ENCODE data around the gene COL17A1.
A peak's percentile ranks its signal among the peaks of the same experiment; 100 is the strongest.

The COL17A1 gene

DNA sequence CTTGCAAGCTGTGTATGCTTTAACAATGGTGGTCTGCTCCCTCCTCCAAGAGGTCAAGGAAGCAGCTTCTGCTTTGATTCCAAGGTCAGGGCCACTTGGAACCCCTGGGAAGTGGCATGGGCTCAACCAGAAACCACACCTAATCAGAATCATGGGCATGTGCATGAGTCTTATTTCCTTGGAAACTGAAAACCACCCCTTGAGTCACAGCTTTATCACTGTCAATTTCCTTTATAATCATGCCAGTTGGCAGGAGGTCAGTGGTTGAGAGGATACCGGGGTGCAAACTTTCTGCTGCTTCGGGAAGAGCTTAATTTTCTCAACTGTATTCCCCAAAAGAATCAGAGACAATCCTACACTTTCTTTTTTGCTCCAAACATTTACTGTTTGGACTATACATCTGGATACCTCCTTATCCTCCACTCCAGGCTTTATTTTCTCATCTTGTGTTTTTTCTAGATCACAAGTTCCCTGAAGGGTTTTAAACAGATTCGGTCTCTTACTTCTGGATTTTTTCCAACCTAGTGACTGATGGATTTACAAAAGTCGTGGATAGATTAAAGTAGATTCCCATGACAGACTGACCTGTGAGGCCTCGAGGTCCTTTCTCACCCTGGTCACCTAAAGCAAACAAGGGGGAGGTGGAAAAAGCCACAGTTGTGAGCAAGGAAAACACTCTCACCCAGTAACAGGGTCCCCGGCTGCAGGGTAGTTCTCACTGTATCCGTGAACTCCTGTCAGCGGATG, 36.0 kb downstream of the COL17A1 start:
- no peak for DNase-seq

DNA sequence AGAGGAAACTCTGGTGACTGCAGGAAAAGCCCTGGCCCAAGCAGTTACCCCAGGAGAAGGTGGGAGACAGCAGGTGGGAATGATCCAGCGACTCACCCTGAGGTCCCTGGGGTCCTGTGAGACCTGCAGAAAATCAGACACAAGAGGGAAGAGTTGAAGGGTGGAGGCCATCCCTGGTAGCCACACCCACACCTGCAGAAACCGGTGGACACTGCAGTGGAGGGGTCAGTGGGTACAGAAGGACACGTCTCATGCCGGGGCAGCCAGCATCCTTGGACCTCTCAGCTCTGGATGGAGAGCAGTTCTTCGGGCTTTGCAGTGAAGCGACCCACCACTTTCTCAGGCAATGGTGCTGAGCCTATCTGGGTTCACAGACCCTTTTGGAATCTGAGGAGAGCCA, 39.0 kb downstream of the COL17A1 start:
- no peak for DNase-seq

DNA sequence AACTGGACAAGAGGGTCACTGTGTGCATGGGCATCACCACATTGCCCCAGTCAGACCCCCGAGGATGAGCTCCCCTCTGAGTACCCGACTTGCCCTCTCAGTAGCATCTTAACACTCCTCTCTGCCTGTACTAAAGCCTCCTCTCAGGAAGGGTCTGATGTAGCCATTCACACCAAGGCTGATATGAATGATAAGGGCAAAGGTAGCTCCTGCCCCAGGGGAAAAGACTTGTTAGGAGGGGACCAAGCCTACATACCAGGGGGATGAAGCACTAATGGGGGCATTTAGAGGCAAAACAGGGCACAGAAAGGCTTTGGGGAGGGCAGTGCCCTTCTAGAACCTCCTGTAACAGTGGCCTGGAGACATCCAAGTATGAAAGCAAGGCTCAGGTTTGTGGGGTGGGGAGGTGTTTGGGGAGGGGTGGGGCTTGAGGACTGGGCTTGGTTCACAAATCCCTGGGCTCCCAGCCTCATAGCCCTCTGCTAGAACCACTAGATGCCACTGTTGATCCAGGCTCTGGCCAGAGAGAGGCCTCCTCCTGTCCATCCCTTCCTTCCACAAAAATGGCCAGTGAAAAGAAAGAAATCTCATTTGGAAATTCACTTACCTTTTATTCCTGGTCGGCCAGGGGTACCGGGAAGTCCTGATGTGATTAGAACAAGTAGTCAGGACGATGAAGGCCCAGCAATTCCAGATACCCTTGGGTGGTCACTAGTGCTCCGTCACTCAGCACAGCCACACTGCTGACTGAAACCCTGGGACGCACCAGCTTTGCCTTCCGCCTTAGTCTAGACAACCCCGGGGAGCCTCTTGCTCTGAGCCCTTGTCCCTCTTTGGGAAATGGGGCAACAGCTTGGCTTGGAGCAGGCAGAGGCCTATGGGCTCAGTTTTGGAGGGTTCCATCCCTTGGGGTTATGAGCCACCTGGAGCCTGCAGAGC, 40.3 kb downstream of the COL17A1 start:
- DNase-seq = no peak

DNA sequence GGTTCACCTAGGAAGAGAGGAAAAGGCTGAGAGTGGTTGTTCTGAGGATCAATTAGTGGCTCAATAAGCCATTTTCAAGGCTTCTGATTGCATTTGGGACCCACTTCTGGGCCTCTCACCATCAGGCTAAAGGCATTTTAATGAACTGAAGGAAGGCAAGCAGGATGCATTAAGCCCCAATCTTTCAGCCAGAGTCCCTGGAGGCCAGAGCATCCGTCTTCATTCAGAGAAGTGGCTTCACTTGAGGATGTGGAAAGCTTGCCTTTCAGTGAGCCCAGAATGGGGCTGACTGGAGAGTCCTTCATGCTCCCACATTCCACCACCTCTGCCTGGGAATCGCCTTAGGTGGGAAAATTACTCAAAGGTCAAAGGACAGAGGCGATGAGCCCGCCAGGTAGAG, 41.8 kb downstream of the COL17A1 start:
- no peak for DNase-seq

DNA sequence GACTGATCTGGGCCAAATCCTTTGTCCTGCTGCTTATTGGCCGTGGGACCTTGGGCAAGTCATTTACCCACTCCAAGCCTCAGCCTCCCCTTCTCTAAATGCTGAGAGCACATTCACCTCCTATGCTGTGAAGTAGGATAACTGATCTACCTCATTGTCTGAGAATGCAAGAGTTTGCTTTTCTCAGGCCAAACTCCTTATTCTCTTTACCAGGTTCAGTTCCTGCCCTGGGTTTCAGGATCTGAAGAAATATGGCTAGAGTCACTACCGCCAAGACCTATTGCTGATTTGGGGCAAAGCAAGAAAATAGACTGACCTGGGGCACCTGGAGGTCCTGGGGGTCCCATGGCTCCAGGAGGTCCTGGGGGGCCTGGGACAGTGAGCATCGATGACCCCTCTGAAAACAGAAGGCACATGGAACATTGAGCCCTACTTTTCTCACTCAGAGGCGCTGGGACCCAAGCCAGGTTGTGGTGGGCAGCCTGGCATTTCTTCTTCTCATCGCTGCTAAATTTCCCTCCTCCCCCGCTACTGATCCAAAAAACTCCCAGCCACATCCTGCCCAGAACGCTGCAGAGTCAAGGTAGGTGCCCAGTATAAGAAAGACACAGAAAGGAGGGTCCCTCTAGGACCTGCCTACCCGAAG, 42.4 kb downstream of the COL17A1 start:
- DNase-seq = no peak

DNA sequence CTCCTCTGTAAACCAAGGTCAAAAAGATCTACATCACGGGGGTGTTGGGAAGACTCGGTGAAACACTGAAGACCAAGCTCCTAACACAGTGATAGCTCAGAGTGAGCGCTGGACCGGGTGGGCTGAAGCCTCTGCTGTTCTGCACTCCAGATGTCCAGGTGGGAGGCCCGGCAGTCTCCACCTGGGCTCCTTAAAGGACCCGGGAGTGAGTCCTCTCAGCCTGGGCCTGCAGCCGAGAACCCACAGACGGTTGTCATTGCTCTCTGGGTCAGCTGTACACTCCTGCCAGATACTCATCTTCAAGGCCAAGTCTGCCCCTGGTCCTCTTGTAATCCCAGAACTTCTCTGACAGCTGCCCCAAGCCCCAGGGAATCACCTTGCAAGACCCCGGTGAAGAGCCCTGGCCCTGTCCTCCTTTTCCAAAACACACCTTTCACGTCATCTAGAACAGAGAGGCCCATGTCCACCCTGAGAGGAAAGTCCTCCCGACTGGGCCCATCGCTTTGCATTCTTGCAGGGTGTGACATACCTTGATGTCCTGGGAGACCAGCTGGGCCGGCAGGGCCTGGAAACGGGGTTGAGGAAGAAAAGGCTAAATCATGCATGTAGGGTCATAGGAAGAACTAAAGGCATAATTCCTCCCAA, 43.7 kb downstream of the COL17A1 start:
- no peak for DNase-seq

DNA sequence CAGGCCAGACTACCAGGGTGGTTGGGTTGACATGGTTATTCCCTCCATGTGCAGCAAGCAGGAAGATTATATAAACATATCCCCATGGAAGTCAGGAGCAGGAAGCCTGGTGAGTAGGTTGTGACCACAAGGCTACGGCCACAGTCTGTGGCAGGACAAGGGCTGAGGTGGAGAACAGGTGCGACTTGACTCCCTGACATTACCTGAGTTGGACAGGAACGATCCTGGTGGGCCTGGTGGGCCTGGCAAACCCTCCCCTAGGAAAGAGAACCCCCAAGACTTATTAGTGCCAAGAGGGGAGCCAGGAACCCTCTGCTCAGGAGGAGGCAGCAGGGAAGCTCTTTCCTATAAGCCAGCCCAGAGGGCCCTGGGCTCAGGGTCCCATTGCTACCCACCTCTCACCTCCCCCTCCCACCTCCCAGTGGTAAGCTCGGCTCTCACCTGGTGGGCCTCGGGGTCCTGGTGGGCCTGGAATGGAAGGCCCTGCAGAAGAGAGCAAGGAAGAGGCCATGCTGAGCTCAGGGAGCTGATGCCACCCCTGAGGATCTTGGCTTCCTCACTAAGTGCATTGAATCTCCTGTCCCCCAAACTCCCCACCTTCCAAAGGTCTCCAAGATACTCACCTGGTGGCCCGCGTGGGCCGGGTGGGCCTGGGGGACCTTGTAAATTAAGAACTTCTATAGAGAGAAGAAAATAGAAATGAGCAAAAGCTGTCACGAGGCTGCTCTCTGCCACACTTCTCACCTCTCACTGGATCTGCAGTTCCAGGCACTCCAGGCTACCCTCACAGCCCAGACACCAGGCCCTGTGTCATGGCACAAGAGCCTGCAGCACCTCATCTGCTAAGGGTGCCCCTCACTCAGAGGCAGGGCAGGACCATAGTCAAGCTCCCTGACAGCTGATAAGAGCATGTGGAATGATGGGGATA, 44.6 kb downstream of the COL17A1 start:
- peak; percentile 16 for DNase-seq

DNA sequence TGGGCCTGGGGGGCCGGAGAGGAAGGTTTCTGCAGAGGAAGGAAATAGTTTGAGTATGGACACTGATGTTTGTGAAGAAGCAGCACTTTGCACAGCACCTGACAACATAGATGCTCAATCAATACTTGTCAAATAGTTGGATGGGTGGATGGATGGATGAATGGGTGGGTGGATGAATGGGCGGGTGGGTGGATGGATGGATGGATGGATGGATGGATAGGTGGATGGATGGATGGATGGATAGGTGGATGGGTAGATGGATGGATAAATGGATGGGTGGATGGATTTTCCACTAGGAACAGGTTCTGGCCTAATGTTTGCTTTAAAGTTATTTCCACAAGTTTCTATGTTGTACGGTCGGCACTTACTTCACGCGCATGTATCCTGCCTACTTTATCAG, 45.3 kb downstream of the COL17A1 start:
- DNase-seq = no peak

DNA sequence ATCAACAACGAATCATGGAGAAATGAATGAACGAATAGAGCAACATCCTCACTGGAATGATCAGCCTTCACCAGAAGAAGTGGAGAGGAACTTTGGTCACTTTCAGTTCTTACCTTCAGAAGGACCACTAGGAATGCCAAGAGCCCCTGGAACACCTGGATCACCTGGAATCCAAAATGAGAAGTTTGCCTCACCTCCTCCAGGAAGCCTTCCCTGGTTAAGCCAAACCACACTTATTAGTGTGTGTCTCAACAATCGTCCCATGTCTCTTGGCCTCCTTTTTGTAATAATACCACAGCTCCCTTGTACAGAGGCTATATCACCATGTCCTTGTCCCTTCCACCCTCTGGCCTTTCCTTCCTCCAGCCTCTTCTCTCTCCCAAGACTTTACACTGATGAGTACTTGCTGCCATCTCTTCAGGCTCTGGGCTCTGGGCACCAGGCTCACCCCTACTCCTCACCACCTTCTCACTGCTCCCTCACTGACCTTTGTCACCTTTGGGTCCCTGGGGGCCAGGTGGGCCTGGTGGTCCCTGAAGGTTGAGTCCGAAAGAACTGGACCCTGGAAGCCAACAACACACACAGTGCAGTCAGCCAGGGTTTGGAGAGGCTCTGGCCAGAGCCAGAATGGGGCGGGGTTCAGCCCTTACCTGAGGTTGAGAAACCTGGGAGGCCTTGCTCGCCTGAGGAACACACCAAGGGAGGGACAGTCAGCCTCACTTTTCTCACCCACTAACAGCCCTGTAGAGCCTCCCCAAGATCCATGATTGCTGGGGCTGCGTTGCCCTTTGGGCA, 46.5 kb downstream of the COL17A1 start:
- no peak for DNase-seq

DNA sequence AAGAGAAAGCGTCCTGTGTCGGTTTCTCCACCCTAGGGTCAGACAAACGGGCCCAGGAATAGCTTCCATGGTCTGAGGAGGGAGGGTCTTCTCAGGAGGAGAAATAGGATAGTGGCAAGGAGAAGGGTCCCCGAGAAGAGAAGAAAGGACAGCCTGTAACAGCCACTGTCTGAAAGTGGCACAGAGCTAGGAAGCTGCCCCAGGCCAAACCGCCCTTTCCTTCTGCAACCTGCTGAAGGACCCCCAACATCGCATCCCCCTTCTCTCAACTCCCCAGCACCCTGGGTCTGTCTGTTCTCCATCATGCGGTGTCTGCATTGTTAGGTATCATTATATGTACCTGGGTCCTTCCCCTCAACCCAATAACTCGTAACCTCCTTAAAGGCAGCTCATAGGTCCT, 47.1 kb downstream of the COL17A1 start:
- DNase-seq = no peak

DNA sequence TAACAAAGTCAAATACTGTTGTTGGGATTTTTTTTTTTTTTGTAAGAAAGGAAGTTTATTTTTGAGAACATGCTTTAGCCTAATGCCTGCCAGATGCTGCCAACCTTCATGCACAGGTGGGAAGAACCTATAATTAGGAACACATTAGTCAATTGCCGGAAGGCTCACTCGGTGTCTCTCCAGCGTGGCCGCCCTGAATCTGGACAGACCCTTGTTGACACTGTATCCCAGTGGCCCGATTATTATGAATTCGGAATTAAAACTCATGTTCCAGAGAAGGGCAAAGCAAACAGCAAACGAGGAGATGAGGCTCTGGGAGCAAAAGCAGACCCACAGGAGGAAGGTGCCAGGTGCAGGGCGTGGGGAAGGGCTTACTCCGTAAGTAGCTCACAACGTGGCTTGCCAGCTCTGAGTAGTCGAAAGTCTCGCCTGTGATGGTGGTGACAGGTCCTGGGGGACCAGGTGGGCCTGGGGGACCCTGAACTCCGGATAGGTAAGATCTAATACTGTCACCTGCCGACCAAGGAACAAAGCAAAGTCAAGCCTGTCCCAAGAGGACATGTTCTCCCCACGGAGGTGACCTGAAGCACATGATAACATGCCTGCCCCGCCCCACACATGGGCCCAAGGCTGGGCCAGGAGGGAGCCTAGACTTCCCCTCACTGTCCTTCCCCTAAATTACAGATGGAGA, 48.3 kb downstream of the COL17A1 start:
- no peak for DNase-seq

DNA sequence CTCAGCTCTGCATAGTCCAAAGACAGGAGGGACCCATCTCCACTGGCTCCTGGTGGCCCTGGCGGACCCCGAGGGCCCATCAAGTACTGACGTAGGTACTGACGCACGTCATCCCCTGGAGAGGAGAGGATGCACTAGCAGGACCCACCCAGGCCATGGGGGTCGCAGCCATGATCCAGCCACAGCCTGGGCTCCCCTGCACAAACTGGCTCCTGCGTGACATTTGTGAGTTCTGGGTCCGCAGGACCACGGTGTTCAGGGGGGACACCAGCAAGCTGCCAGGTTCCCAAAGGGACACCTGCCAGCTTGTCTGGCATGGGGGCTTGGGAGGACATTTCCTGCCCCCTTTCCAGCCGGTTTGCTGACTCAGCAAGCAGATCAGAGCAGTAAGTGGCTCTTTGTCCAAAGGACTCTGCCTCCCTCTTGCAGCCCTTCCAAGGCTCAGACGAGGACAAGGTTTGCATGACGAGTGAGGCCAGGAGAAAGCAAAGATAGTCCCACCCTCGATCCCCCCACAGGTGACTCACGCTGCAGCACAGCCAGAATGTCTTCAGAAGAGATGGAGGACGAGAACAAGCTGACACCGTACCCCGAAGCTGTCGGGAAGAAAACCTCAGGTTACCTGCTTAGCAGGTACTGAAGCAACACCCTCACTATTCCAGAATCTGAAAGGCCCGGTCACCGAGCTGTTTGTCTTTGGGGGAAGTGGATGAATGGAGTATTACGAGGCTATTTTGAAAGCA, 49.0 kb downstream of the COL17A1 start:
- no peak for DNase-seq

DNA sequence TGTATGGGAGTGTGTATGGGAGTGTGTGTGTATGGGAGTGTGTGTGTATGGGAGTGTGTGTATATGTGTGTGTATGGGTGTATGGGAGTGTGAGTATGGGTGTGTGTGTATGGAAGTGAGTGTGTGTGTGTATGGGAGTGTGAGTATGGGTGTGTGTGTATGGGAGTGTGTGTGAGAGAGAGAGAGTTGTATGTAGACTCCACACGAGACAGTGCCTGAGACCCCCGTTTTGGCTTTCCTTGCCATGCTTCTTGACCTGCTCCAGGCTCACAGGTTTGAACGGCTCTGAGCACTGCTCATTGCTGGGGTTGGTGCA, 49.7 kb downstream of the COL17A1 start:
- DNase-seq = no peak

DNA sequence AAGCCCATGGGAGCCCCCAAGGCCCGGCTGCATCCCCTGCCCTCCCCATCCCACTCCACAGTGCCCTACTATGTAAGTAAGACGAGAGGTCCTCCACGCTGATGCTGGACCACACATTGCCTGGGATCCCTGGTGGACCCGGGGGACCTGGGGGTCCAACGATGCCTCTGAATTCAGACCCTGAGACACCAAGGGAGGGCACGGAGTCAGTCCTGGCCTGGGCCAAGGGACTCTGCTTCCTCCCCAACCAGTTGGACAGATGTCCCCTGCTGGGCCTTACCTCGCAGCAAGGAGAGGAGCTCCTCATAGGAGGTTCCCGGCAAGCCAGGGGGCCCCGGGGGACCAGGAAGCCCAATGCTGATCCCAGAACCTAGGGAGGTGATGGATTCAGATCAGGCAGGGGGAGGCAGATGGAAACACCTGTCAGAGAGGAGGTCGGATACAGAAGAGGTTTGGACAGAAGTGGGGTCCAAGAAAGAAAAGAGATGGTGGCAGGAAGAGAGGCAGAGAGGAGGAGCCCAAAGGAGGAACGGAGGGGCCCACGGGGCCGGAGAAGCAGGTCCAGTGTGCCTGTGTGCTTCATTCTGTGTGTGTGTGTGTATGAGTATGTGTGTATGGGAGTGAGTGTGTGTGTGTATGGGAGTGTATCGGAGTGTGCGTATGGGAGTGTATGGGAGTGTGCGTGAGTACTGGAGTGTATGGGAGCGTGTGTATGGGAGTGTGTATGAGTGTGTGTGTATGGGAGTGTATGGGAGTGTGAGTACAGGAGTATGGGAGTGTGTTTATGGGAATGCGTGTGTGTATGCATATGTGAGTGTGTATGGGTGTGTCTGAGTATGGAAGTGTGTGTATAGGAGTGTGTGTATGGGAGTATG, 50.2 kb downstream of the COL17A1 start:
- DNase-seq = no peak

DNA sequence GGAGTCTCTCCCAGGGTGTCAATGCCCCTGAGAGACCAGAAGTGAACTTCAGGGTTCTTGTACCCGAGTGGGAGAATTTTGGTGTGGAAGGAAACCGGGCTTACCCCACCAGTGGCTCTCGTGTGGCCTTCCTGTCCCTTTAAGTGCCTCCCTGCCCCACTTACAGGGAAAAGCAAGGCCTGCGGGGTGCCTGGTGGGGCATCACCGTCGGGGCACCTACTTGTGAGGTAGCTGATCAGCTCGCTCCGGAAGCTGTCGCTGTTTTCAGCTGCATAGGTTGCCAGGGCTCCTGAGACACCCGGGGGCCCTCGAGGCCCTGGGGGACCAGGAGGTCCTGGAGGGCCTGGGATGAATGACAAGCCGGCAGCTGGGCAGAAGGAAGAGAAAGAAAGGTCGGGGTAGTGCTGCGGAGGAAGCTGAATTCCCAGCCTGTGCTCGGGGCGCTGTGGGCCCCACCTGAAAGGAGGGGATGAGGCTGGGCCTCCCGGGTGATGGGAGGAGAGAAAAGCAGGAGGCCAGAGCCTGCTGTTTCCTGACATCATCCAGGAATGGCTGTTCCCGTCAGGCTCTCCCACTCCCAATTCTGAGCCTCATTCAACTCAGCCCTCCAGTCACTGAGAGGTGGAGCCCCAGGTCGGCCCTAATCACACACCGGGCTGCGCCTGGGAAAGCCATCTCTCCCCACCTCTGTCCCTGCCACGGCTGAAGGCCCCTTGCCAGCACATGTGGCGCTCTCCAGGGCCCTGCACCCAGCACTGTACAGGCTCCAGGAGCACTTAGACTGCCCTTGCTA, 51.1 kb downstream of the COL17A1 start:
- no peak for DNase-seq

DNA sequence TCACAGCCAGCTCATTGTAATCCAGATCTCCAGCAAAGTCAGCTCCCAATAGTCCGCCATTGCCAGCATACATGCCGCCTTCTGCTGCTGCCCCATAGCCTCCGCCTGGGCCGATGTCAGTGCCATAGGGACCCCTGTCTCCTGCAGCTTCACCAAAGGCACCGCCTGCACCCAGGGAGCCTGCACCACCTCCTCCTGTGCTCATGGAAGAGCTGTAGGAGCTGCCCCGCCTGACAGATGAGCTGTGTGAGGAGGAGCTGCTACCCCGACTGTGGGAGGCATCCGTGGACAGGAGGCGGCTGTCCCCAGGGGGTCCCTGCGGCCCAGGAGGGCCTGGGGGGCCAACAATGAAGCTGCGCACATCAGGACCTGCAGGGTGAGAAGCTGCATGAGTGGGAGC, 51.7 kb downstream of the COL17A1 start:
- DNase-seq = no peak

DNA sequence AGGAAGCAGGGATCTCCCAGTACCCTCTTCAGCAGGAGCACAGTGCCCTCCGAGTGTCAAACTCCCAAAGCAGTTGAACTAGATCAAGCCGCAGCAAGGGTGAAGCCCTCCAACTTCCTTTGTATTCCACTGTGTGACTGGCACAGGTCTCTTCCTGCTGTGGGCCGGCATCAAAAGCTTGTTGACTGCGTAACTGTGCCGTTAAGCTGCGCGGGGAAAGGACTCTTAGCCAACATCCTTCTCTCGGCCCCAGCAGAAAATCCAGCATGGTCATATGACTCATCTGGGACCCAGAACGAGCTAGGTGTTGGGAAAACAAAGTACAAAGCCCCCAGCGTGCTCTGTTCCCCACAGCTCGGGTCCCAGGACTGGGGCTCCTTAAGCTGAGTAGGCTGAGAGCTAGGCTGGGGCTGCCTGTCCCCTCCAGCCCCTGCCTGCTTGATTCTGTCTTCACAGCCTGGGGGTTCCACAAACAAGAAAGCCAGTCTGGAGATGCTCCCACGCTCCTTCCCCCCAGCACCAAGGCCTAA, 52.2 kb downstream of the COL17A1 start:
- no peak for DNase-seq

All from NCI-H446 treated with DMSO at 0.1 percent for 48 hours (cell line).